Endodermal cell (in vitro differentiated cells): ENCODE measurements around the gene EYA2. TPM values are rescaled to one million over a fixed set of nuclear protein-coding genes. Genes with fewer than 3 reads are reported as not detected.

Source experiments
- DNase-seq: peaks from one replicate; pipeline ENCODE4 v3.0.0-alpha.2; 2017
- H3K27ac ChIP-seq: 2 replicates; pipeline ENCODE4 v1.5.1; 2013; ENCODE audit warnings: mild to moderate bottlenecking, low read depth, low read length, moderate library complexity
- H3K27me3 ChIP-seq: 2 replicates; pipeline ENCODE4 v1.6.1; 2013; ENCODE audit warnings: mild to moderate bottlenecking, low read length, moderate library complexity; ENCODE audit not compliant: insufficient read depth, control insufficient read depth, poor library complexity, severe bottlenecking
- H3K36me3 ChIP-seq: 2 replicates; pipeline ENCODE4 v1.7.0; 2013; ENCODE audit warnings: mild to moderate bottlenecking, low read length, moderate library complexity; ENCODE audit not compliant: control insufficient read depth, insufficient read depth
- H3K4me1 ChIP-seq: one replicate; pipeline ENCODE4 v1.7.0; 2013; ENCODE audit warnings: low read length; ENCODE audit not compliant: control insufficient read depth, insufficient read depth
- H3K4me3 ChIP-seq: 2 replicates; pipeline ENCODE4 v1.5.1; 2013; ENCODE audit warnings: mild to moderate bottlenecking, low read length, moderate library complexity
- H3K9ac ChIP-seq: 2 replicates; pipeline ENCODE4 v1.6.1; 2013; ENCODE audit warnings: mild to moderate bottlenecking, low read length, moderate library complexity; ENCODE audit not compliant: poor library complexity, severe bottlenecking; ENCODE audit errors: extremely low read depth
- H3K9me3 ChIP-seq: 2 replicates; pipeline ENCODE4 v1.6.1; 2013; ENCODE audit warnings: mild to moderate bottlenecking, low read length, moderate library complexity; ENCODE audit not compliant: control insufficient read depth
- H3K27ac Mint-ChIP-seq: 2 replicates; pipeline ENCODE4 v1.8.0; 2020; ENCODE audit warnings: mixed read lengths
- H3K27me3 Mint-ChIP-seq: 2 replicates; pipeline ENCODE4 v1.8.0; 2021; ENCODE audit warnings: mild to moderate bottlenecking, mixed read lengths; ENCODE audit not compliant: insufficient read depth
- H3K36me3 Mint-ChIP-seq: 2 replicates; pipeline ENCODE4 v1.8.0; 2020; ENCODE audit warnings: low read depth, mixed read lengths
- H3K4me1 Mint-ChIP-seq: 2 replicates; pipeline ENCODE4 v1.8.0; 2020; ENCODE audit warnings: mixed read lengths
- H3K4me3 Mint-ChIP-seq: 2 replicates; pipeline ENCODE4 v1.8.0; 2020; ENCODE audit warnings: mild to moderate bottlenecking, moderate library complexity, mixed read lengths
- H3K9me3 Mint-ChIP-seq: 2 replicates; pipeline ENCODE4 v1.8.0; 2020; ENCODE audit warnings: mild to moderate bottlenecking, mixed read lengths
- CTCF ChIP-seq: fragments of 200-600 bp; sonication (generic); conservative IDR thresholded peaks from 2 replicates; pipeline ENCODE4 v1.5.0; 2021; ENCODE audit warnings: antibody characterized with exemption, mild to moderate bottlenecking
- WGBS, 2 experiments: methylation state at CpG; one replicate each; pipeline versions ENCODE4 v1.1.5 to v1.1.7; 2013; ENCODE audit warnings: missing lambda C conversion rate in 2 of 2, mixed read lengths in 1 of 2; ENCODE audit not compliant: insufficient coverage in 1 of 2, insufficient read length in 1 of 2; 5-methylcytosine and 5-hydroxymethylcytosine counted together
- total RNA-seq, 2 donors: library from RNA; stranded (reverse); fragmentation: NEBNext Ultra II Directional in 1 of 2; extraction: Animal tissue kit (Norgen Biotek cat#: 25700) in 1 of 2; gene quantifications; 2 replicates in 1 of 2; 3 replicates in 1 of 2; pipeline ENCODE4 v1.2.1, GENCODE V29; 2021

EYA2 gene
- total RNA-seq, 2 donors from 2014 or later = 9.1 to 18.0 TPM

DNA sequence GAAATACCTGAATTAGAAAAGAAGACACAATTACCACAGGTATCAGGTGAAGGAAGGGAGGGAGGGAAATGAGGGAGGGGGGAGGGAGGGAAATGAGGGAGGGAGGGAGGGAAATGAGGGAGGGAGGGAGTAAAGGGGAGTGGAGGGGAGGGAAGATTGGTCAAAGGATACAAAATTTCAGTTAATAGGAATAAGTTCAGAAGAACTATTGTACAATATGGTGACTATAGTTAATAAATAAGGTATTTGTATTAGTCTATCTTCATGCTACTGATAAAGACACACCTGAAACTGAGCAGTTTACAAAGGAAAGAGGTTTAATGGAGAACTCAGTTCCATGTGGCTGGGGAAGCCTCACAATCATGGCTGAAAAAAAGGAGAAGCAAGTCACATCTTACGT lies 185.7 kb downstream of the EYA2 start:
- Histone ChIP-seq H3K4me1 (no peaks in the 10 kb centered on the region), H3K27me3 (no peaks in the 10 kb centered on the region), H3K9ac (no peak overlapping the region), H3K4me3 (no peak overlapping the region), H3K36me3 (peaks cover 57% of the 10 kb centered on the region), H3K27ac (no peak overlapping the region), H3K9me3 (peaks cover 34% of the 10 kb centered on the region)
- peaks cover 51% of the 10 kb centered on the region for H3K36me3 Mint-ChIP-seq
- no peak overlapping the region for H3K4me3 Mint-ChIP-seq
- TF ChIP-seq CTCF = no peak
- no peaks in the 10 kb centered on the region for H3K27me3 Mint-ChIP-seq
- H3K27ac Mint-ChIP-seq = no peak overlapping the region
- peaks cover 29% of the 10 kb centered on the region for H3K9me3 Mint-ChIP-seq
- no peak for DNase-seq
- H3K4me1 Mint-ChIP-seq = no peaks in the 10 kb centered on the region
- WGBS, 2 experiments = 86 to 100% methylated on average over 1 of the region's 1 CpG

DNA sequence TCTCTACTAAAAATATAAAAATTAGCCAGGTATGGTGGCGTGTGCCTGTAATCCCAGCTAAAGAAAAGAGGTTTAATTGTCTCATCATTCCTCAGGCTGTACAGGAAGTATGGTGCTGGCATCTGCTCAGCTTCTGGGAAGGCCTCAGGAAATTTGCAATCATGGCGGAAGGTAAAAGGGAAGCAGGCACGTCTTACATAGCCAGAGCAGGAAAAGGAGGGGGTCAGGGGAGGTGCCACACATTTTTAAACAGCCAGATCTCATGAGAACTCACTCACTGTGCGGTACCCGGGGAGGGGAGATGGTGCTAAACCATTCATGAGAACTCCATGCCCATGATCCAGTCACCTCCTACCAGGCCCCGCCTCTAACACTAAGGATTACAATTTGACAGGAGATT lies 191.7 kb downstream of the EYA2 start:
- H3K4me3 ChIP-seq = no peak overlapping the region
- no peak for DNase-seq
- WGBS, 2 experiments = 77 to 94% methylated on average over 2 to 6 of the region's 6 CpGs
- Mint-ChIP-seq H3K27me3 (no peaks in the 10 kb centered on the region), H3K9me3 (no peaks in the 10 kb centered on the region), H3K27ac (no peak overlapping the region), H3K4me3 (no peak overlapping the region), H3K4me1 (peaks cover 11% of the 10 kb centered on the region), H3K36me3 (peaks cover 16% of the 10 kb centered on the region)
- H3K9me3 ChIP-seq = no peaks in the 10 kb centered on the region
- H3K4me1 ChIP-seq = no peaks in the 10 kb centered on the region
- H3K36me3 ChIP-seq = peaks cover 16% of the 10 kb centered on the region
- TF ChIP-seq CTCF = no peak
- no peak overlapping the region for H3K27ac ChIP-seq
- no peaks in the 10 kb centered on the region for H3K27me3 ChIP-seq
- H3K9ac ChIP-seq = no peak overlapping the region

DNA sequence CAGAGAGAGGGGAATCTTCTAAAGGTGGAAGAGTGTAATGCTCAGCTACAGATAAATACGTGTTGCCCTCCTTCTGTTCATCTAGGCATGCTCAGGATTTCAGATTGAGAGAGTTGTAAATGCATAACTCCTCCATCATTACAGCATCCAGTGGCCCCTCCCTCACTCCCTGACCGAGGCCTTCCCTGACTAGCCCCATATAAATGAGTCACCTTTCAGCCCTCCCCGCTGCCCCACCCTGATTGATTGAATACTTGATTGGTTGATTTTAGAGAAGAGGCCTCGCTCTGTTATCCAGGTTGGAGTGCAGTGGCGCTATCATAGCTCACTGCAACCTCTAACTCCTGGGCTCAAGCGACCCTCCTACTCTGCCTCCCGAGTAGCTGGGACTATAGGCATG lies 193.7 kb downstream of the EYA2 start:
- Mint-ChIP-seq H3K27ac (no peak overlapping the region), H3K4me3 (no peak overlapping the region), H3K9me3 (no peaks in the 10 kb centered on the region), H3K27me3 (no peaks in the 10 kb centered on the region), H3K4me1 (peaks cover 11% of the 10 kb centered on the region), H3K36me3 (peaks cover 16% of the 10 kb centered on the region)
- no peak overlapping the region for H3K4me3 ChIP-seq
- no peak overlapping the region for H3K9ac ChIP-seq
- H3K4me1 ChIP-seq = no peaks in the 10 kb centered on the region
- no peak for TF ChIP-seq CTCF
- no peaks in the 10 kb centered on the region for H3K9me3 ChIP-seq
- no peak overlapping the region for H3K27ac ChIP-seq
- 94 to 98% methylated on average over 6 to 7 of the region's 7 CpGs for WGBS, 2 experiments
- peaks cover 16% of the 10 kb centered on the region for H3K36me3 ChIP-seq
- H3K27me3 ChIP-seq = no peaks in the 10 kb centered on the region
- no peak for DNase-seq
